UCSD-AML1 (cell line): ENCODE measurements around the gene ZNF593OS.

ENCODE experiments used
- DNase-seq: peaks from one replicate; lab custom pipeline; 2025; ENCODE audit not compliant: unreplicated experiment; lab: John Stamatoyannopoulos, UW

The ZNF593OS gene

GRCh38 chr1:26171084-26172072 lies at the start of gene ZNF593OS:
Gene ZNF593OS, minus strand, starts transcription at chr1:26171832. Its CDS starts 171 bp downstream, at chr1:26171661.
- no peak for DNase-seq

- no peak for DNase-seq
These were observed 49.5 kb upstream of the ZNF593OS start for GRCh38 chr1:26221094-26221493.

DNA sequence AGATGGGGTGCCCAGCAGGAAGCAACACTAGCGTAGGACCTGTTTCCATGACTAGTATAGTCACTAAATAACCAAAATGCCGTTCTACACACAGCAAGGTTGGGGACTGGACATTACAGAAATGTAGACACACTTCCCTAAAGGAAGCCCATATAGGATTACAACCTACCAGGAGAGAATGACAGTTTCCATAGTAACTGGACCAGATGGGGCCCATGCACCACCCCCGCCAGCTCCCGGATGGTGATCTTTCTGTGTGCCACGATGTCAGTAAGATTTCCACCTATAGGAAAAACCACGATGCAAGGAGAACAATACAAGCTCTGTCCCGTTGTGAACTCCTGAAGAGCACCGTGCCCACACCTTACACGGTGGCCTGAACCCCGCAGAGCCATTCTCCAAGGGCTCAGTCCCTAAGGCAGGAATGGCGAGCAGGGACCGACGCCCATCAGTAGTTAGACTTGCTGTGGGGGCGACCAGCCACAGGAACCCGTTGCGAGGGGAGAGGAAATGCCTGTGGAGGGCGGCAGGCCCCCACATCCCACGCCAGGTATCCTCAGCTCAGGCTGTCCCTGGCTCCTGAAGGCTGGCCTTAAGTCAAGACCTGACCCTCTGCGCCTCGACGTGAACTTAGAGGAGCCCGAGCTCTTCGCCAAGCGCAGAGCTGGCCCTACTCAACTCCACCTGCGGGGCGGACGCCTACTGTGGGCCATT lies 48.7 kb upstream of the ZNF593OS start:
- DNase-seq, result no peak

DNA sequence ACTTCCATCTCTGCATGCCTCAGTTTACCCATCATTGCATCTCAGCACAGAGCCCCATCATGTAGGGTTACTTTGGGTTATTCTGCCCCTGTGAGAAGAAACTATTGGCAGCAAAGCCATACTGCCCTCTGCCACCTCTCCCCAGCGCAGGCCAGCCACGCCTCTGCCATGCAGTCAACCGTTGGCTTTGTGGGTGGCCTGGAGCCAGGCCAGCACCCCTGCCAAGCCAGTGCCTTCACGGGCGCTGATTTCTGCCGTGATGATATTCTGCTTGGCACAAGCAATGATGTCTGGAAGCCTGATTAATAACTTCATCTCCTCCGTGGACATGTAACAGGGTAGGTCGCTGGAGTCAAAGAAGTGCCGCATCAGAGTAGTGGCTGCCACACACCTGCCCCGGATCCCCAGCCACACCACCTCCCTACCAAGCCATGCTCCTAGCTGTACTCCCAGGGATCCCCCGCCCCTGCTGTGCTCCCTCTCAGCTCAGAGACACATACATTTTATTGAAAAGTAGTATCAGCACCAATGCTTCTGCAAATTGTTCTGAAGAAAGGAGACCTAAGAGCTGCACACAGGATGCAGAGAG lies 47.4 kb upstream of the ZNF593OS start:
- DNase-seq, result no peak

- DNase-seq, result no peak
These were observed 43.6 kb upstream of the ZNF593OS start for GRCh38 chr1:26215246-26215645.

GRCh38 chr1:26213335-26213905 lies 41.8 kb upstream of the ZNF593OS start:
- no peak for DNase-seq

DNA sequence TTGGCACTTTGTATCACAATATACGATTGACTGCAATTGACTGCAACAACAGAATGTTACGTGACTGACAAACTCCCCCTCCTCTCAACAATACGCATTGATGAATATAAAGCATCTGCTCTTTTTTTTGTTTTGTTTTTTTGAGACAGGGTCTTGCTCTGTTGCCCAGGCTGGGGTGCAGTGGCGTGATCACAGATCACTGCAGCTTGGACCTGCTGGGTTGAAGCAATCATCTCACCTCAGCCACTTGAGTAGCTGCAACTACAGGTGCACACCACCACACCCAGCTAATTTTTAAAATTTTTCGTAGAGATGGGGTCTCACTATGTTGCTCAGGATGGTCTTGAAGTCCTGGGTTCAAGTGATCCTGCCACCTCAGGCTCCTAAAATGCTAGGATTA lies 41.1 kb upstream of the ZNF593OS start:
- DNase-seq, result no peak

DNA sequence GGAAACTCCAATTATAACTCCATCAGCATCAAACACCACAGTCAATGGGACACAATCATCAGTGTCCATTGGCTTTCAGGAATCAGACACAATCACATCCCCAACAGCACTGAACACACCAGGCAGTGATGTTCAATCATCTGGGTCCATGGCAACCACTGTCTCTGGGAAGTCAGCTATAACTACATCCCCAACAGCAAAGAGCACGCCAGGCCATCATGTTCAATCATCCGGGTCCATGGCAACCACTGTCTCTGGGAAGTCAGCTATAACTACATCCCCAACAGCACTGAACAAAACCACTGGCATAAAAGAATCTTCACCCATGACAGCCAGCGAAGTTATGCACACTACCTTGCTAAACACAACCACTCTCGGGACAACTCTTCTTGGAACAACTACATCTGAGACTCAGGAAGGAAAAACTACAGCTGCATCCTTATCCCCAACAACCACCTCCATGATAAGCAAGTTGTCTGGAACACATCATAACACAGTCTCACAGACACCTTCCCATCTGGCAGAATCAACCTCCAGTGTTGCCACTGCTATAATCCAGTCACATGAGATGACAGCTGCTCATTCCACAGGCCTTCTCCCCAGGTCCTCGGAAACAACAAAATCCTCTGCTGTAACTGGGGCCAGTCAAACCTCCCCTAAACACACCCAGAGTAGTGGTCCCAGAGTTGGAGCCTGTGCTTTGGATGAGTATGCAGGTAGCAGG lies 38.7 kb upstream of the ZNF593OS start:
- no peak for DNase-seq

GRCh38 chr1:26203642-26204318 lies 32.1 kb upstream of the ZNF593OS start:
- peak; percentile 21 for DNase-seq

GRCh38 chr1:26200413-26200812 lies 28.8 kb upstream of the ZNF593OS start:
- DNase-seq, result no peak

GRCh38 chr1:26197813-26198212 lies 26.2 kb upstream of the ZNF593OS start:
- no peak for DNase-seq

GRCh38 chr1:26197301-26197700 lies 25.7 kb upstream of the ZNF593OS start:
- DNase-seq, result no peak

DNA sequence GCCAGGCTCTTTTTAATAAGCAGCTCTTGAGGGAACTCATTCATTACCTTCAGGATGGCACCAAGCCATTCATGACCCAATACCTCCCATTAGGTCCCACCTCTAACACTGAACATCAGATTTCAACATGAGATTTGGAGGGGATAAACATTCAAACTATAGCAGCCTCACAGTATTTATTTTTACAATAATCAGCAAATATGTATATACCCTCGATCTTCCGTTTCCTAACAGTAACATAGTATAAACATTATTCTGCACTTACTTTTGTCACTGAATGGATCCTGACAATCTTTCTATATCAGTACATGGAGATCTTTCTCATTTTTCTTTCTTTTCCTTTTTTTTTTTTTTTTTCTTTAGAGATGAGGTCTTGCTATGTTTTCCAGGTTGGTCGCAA lies 24.2 kb upstream of the ZNF593OS start:
- DNase-seq, result no peak

- no peak for DNase-seq
These were observed 20.1 kb upstream of the ZNF593OS start for GRCh38 chr1:26191739-26192138.

- DNase-seq, result no peak
These were observed 18.8 kb upstream of the ZNF593OS start, which contains the start of gene CATSPER4 for GRCh38 chr1:26190373-26190987. Gene CATSPER4, plus strand, starts transcription at chr1:26190602. Its CDS starts 26 bp downstream, at chr1:26190628.

DNA sequence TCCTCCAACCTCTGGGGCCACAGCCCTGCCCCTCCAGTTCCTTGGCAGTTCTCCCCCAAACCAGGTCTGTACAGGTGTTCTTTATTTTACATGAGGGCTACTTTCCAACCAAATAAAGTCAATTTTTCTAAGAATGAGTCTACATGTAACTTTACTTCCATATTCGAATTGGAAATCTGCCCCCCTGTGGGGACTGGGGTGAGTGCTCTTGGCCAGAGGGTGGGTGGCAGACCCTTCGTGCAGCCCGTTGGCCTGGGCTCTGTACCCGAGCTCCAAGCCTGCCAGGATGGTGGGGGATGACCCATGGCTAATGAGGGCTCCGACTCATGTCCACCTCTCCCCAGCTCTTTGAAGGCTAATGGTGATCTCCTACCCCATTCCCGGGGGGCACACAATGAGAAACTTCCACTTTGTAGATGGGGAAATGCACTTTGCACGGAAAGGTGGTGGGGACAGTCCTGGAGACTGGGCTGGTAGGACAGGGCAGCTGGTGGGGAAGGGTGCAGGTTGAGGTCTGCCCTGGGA lies 18.2 kb upstream of the ZNF593OS start:
- DNase-seq, result no peak

DNA sequence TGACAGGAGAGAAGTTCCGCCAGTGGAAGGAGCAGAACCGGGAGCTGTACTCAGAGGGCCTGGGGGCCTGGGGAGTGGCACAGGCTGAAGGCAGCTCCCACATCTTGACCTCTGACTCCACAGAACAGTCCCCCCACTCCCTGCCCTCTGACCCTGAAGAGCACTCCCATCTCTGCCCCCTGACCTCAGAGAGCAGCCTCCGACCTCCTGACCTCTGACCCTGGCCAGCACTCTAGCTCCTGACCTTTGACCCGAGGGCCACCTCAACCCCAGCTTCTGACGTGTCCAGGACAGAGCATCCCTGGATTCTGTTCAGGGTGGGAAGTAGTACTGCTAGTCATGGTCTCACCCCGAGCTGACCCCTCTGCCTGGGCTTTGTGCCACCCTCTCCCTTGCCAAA lies 17.7 kb upstream of the ZNF593OS start:
- DNase-seq, result no peak

DNA sequence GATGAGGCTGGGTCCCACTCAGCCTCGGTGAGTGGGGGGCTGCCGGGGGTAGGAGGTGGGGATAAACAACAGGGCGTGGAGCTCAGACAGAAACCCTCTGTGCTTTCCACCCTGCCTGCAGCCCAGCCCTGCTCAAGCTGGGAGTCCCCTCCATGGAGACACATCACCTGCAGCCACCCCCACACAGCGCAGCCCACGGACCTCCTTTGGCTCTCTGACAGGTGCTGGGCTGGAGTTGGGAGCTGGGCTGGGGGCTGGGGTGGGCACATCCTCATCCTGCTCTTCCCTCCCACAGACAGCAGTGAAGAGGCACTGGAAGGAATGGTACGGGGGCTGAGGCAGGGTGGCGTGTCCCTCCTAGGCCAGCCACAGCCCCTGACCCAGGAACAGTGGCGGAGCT lies 16.8 kb upstream of the ZNF593OS start:
- DNase-seq, result no peak

GRCh38 chr1:26187882-26188281 lies 16.2 kb upstream of the ZNF593OS start:
- DNase-seq, result no peak
